GM19467 (cell line): Measurements from ENCODE around the gene HHLA2.

ENCODE experiments used
- ATAC-seq: cut with Tn5 transposase; IDR thresholded peaks from one replicate; pipeline ENCODE4 v1.9.1; 2021; ENCODE audit warnings: mild to moderate bottlenecking, moderate library complexity; ENCODE audit not compliant: unreplicated experiment

HHLA2 gene

DNA sequence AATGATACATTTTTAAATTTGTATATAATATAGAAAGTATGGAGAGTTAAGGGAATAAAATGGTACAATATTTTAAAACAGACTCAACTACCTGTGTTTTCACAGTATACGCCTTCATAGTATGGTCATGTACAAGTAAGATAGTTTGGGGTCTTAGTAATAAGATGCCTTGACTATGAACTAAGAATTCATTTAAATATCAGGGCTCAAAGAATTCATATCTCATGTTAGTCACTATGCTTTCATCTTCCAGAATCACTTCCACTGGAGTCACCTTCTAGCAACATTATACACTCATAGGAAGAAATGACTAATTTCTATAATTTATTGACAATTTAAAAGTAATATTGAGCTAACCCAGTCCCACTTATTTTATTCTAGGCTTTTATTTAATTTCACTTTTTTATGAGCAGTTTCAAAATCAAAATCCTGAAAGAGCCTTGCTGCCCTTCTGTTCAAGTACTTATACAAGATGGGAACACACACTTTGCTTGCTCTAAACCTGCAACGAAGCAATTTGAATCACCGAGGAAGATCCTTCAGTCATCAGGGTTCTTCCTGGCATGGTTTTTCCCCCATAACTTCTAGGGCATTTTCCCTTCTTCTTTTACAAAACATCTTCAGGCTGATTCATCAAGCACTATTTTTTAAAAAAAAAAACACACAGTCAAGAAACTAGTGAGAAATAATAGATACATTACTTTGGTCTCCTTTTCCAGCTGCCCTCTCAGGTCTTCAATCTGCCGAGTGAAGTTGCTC lies 119.9 kb downstream of the HHLA2 start:
- ATAC-seq, result no peak

DNA sequence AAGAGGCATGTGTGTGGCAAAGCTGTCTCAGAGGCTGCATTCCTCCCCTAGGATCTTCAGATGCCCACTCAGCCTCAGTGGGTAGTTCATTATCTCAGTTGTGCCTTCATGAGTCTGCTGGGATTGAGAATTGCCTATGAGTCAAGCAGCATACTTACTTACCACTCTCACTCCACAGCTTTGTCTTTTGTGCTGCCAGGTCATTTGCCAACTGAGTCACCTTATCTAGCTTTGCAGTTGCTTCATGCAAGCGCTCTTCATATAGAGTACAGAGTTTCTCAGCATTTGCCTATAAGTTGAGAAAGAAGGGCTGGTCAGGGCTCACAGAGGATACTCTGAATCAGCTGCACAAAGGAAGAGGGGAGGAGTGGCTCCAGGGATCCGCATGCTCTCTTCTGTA lies 124.6 kb downstream of the HHLA2 start:
- ATAC-seq, result no peak
